Kidney epithelial cell (primary cell): ENCODE results near the gene SMIM20. TPM values are rescaled to one million over a fixed set of nuclear protein-coding genes. Genes with fewer than 3 reads are reported as not detected.

ENCODE experiments used
- DNase-seq: peaks from one replicate; pipeline ENCODE4 v3.0.0-alpha.2; 2010; ENCODE audit warnings: low read depth
- H3K27me3 ChIP-seq: 2 replicates; pipeline ENCODE4 v1.6.0; 2011; ENCODE audit warnings: low read length; ENCODE audit not compliant: control insufficient read depth, insufficient read depth
- H3K36me3 ChIP-seq: 2 replicates; pipeline ENCODE4 v1.5.1; 2011; ENCODE audit warnings: low read length; ENCODE audit not compliant: control insufficient read depth, insufficient read depth
- H3K4me3 ChIP-seq: 2 replicates; pipeline ENCODE4 v1.5.1; 2011; ENCODE audit warnings: low read depth, mild to moderate bottlenecking, control low read depth, low read length
- CTCF ChIP-seq: IDR thresholded peaks from 2 replicates; pipeline ENCODE4 v1.5.1; 2011; ENCODE audit warnings: mild to moderate bottlenecking, moderate library complexity, low read length, control low read depth, inconsistent platforms; ENCODE audit not compliant: insufficient read depth, poor library complexity, severe bottlenecking
- total RNA-seq: library from RNA; depleted of rRNA; stranded (reverse); fragments of >200 nt; gene quantifications from 2 replicates; pipeline ENCODE4 v1.2.3, GENCODE V29; 2015

Gene SMIM20
- total RNA-seq, 1 donor from 2014 or later = 50.0 TPM

- no peaks in the 10 kb centered on the region for H3K36me3 ChIP-seq
- no peak for DNase-seq
- TF ChIP-seq CTCF = no peak
Measured at GRCh38 chr4:25889589-25890503, 24.2 kb upstream of the SMIM20 start.

GRCh38 chr4:25890571-25891485 lies 23.2 kb upstream of the SMIM20 start:
- no peaks in the 10 kb centered on the region for H3K36me3 ChIP-seq
- no peak for TF ChIP-seq CTCF
- H3K4me3 ChIP-seq = no peak overlapping the region
- no peaks in the 10 kb centered on the region for H3K27me3 ChIP-seq
- DNase-seq = no peak

More at GRCh38 chr4:25889589-25890503, 24.2 kb upstream of the SMIM20 start:
- no peaks in the 10 kb centered on the region for H3K27me3 ChIP-seq
- no peak overlapping the region for H3K4me3 ChIP-seq

GRCh38 chr4:25892796-25893195 lies 21.2 kb upstream of the SMIM20 start:
- H3K4me3 ChIP-seq = no peak overlapping the region
- TF ChIP-seq CTCF = no peak
- DNase-seq = no peak
- no peaks in the 10 kb centered on the region for H3K36me3 ChIP-seq
- no peaks in the 10 kb centered on the region for H3K27me3 ChIP-seq

- Histone ChIP-seq H3K36me3 (no peaks in the 10 kb centered on the region), H3K27me3 (no peaks in the 10 kb centered on the region), H3K4me3 (no peak overlapping the region)
- no peak for DNase-seq
- TF ChIP-seq CTCF = no peak
Measured at GRCh38 chr4:25896776-25897539, 17.1 kb upstream of the SMIM20 start.

GRCh38 chr4:25900310-25900709 lies 13.7 kb upstream of the SMIM20 start:
- H3K27me3 ChIP-seq = no peaks in the 10 kb centered on the region
- TF ChIP-seq CTCF = no peak
- H3K4me3 ChIP-seq = no peak overlapping the region
- H3K36me3 ChIP-seq = no peaks in the 10 kb centered on the region
- no peak for DNase-seq
